ENCODE results near the gene PNMT. TPM values are rescaled to one million over a fixed set of nuclear protein-coding genes. Genes with fewer than 3 reads are reported as not detected.

Gene PNMT
- total RNA-seq, 4 donors from 2014 or later, result 0.53 to 1.6 (median 1.1) TPM

DNA sequence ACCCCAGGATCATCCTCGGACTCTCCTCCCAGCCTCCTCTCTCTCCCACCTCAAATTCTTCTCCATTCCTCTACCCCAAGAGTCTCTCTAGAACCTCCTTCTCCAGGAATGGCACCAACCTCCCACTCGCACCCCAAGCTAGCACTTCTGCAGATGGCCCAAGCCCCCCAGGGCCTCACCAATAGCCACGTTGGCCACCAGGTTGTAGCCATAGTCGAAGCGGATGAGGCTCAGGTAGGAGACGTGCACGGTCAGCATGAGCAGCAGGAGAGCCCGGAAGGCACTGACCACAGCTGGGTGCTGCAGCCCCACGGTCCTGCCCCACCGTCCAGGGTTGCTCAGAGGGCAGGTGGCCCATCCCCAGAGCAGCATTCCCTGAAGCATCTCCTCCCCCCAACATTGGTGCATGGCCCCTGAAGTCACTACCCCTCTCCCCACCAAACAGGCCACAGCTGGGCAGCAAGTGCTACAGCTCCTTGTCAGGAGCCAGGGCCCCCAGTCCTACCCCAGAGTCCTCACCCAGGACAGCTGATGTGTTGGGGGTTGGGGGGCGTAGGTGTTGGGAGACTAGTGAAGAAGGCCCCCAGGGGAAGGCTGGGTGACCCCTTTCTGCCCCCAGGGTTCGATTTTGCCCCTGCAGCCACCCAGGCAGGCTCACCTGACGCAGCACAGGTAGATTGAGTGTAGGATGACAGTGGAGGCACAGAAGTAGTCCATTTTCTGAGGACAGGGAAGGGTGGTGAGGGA is 5.3 kb downstream of the PNMT start:
- no peaks in the 10 kb centered on the region for H3K36me3 ChIP-seq
- H3K9me3 ChIP-seq, result no peaks in the 10 kb centered on the region
- H3K27ac ChIP-seq, result no peak overlapping the region
- H3K4me1 ChIP-seq, result peaks cover 42% of the 10 kb centered on the region
- peaks cover 19% of the 10 kb centered on the region for H3K27me3 ChIP-seq
- no peak overlapping the region for H3K4me3 ChIP-seq
- no peak for TF ChIP-seq EP300 (IDR thresholded peaks at IDR 0.05)
- no peak for TF ChIP-seq POLR2AphosphoS5 (IDR thresholded peaks at IDR 0.05)
- TF ChIP-seq POLR2A (IDR thresholded peaks at IDR 0.05), result no peak
- TF ChIP-seq, protein P1, sequence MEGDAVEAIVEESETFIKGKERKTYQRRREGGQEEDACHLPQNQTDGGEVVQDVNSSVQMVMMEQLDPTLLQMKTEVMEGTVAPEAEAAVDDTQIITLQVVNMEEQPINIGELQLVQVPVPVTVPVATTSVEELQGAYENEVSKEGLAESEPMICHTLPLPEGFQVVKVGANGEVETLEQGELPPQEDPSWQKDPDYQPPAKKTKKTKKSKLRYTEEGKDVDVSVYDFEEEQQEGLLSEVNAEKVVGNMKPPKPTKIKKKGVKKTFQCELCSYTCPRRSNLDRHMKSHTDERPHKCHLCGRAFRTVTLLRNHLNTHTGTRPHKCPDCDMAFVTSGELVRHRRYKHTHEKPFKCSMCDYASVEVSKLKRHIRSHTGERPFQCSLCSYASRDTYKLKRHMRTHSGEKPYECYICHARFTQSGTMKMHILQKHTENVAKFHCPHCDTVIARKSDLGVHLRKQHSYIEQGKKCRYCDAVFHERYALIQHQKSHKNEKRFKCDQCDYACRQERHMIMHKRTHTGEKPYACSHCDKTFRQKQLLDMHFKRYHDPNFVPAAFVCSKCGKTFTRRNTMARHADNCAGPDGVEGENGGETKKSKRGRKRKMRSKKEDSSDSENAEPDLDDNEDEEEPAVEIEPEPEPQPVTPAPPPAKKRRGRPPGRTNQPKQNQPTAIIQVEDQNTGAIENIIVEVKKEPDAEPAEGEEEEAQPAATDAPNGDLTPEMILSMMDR (IDR thresholded peaks at IDR 0.05), result no peak
- DNase-seq (ENCODE audit: low spot score in 2 of 2), result peak in 1 of 2 donors; percentile 55
- WGBS, result 79% methylated on average over 8 of the region's 13 CpGs

DNA sequence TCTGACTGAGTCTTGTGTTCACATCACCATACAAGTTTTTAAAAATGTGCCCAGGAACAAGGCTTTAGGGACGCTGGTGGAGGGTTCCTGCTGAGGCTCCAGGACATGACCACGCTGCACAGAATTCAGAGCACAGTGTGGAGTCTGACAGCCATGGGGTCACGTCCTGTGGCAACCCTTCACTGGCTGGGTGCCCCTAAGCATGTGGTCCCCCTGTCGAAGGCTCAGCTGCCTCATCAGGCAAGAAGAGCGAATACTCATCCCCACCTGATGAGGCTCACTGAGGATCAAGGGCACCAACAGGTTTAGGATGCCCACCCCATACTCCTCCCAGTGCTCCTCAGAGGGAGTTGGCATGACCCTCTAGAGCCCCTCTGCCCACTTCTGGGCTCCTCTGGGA is 5.9 kb downstream of the PNMT start:
- Histone ChIP-seq H3K36me3 (no peaks in the 10 kb centered on the region), H3K9me3 (no peaks in the 10 kb centered on the region), H3K4me3 (no peak overlapping the region), H3K27ac (peak overlapping the region; percentile 73), H3K27me3 (peaks cover 12% of the 10 kb centered on the region), H3K4me1 (peaks cover 39% of the 10 kb centered on the region)
- WGBS, result 69% methylated on average over 5 of the region's 5 CpGs
- DNase-seq (ENCODE audit: low spot score in 2 of 2), result peak in 1 of 2 donors; percentile 50
- no peak for TF ChIP-seq POLR2A (IDR thresholded peaks at IDR 0.05)
- TF ChIP-seq EP300 (IDR thresholded peaks at IDR 0.05), result no peak

DNA sequence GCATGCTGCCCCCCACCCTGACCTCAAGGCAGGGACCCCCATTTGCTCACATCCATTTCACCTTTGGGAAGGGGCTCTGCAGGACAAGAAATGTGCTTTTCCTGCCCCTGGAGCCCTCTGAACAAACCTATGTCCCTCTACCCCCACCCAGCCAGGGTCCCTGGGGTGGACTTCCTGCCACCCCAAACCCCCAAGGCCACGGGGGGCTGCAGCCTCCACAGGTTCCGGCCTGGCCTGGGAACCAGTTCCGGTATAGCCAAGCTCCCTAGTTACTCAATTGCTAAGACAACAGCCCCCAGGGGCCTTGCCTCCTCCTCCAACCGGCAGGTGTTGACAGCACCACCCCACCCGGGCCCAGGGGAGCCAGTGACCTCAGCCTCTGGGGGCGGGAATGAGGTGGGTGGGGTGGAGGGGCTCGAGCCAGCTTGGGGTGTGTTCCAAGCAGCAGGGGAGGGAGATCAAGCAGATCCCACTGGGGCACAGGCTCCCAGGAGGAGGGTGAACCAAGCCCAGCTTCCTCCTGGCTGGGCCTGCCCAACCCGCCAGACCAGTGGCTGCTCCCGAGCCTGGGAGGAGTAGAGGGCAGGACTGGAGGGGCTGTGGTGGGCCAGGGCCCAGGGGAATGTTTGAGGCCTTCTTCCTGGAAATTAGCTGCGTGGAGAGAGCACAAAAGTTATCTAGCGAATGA is 6.6 kb downstream of the PNMT start:
- TF ChIP-seq POLR2A (IDR thresholded peaks at IDR 0.05), result no peak
- TF ChIP-seq, protein P1 (IDR thresholded peaks at IDR 0.05), result no peak
- no peak for TF ChIP-seq EP300 (IDR thresholded peaks at IDR 0.05)
- no peak for TF ChIP-seq POLR2AphosphoS5 (IDR thresholded peaks at IDR 0.05)
- peak in 1 of 2 donors; percentile 61 for DNase-seq (ENCODE audit: low spot score in 2 of 2)
- Histone ChIP-seq H3K9me3 (no peaks in the 10 kb centered on the region), H3K4me3 (no peak overlapping the region), H3K36me3 (peaks cover 4% of the 10 kb centered on the region), H3K4me1 (peaks cover 39% of the 10 kb centered on the region), H3K27me3 (peaks cover 5% of the 10 kb centered on the region), H3K27ac (peak overlapping the region; percentile 73)
- WGBS, result 32% methylated on average over 9 of the region's 11 CpGs

DNA sequence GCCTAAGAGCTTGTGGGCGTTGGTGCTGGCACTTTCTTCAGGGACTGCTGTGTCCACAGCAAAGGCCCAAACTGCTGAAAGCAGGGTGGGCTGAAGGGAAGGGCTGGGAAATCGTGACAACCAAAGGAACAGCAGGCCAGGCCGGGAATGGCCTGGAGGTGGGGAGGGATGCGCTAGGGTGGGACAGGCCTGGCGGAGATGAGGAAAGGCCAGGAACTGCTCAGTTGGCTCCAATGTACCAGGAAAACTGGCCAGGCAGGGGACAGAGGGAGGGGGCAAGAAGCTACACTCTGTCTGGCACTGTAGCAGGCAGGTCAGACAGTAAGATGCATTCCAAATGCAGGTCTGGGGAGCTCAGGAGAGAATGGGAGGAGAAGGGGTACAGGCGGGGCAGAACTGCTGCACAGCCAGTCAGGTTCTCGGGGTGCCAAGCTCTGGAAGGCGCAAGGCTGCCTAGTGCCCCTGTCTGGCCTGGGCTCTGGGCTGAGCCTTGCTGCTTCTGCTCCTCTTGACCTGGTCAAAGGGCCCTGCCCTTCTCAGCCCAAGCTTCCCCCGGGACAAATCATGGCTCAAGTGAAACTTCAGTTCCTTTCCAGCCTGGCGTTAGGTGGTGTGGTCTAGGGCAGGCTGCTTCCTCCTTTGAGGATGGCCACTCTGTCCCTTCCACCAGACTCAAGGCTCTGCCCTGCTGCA is 7.3 kb downstream of the PNMT start:
- WGBS, result 56% methylated on average over 9 of the region's 10 CpGs
- peak overlapping the region; percentile 73 for H3K27ac ChIP-seq
- peaks cover 39% of the 10 kb centered on the region for H3K4me1 ChIP-seq
- DNase-seq (ENCODE audit: low spot score in 2 of 2), result no peak
- TF ChIP-seq, protein P1 (IDR thresholded peaks at IDR 0.05), result no peak
- TF ChIP-seq POLR2A (IDR thresholded peaks at IDR 0.05) (no peak), POLR2AphosphoS5 (IDR thresholded peaks at IDR 0.05) (no peak), EP300 (IDR thresholded peaks at IDR 0.05) (no peak)
- no peak overlapping the region for H3K4me3 ChIP-seq
- peaks cover 4% of the 10 kb centered on the region for H3K36me3 ChIP-seq
- H3K27me3 ChIP-seq, result peaks cover 3% of the 10 kb centered on the region
- H3K9me3 ChIP-seq, result no peaks in the 10 kb centered on the region

DNA sequence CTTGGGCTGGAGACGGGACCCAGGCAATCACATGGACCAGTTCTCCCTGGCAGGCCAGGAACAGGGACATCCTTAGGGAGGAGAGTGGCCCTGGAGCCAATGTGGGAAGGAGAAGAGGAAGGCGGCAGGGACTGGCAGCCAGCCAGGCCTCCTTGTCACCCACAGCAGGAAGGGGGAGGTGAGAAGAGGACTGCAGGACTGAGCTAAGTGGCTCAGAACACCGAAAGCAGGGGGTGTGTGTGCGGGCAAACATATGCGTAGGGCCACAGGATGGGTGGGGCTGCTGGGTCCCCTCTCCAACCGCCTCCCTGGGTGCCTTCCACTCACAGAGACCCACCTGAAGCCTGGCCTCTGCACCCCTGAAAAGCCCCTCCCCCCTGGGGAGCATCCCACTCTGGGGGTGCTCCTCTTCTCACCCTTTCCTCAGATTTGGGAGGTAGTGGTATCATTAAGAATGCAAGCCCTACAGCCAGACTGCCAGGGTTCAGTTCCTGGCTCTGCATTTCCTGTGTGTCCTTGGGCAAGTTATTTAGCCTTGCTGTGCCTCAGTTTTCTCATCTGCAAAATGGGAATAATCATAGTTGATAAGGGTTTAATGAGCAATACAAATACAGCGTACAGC is 8.1 kb downstream of the PNMT start:
- WGBS, result 63% methylated on average over 7 of the region's 7 CpGs
- Histone ChIP-seq H3K9me3 (no peaks in the 10 kb centered on the region), H3K4me1 (peaks cover 35% of the 10 kb centered on the region), H3K27ac (peak overlapping the region; percentile 73), H3K4me3 (no peak overlapping the region), H3K27me3 (no peaks in the 10 kb centered on the region), H3K36me3 (peaks cover 7% of the 10 kb centered on the region)
- TF ChIP-seq POLR2AphosphoS5 (IDR thresholded peaks at IDR 0.05), result no peak
- TF ChIP-seq, protein P1 (IDR thresholded peaks at IDR 0.05), result no peak
- TF ChIP-seq POLR2A (IDR thresholded peaks at IDR 0.05), result no peak
- no peak for TF ChIP-seq EP300 (IDR thresholded peaks at IDR 0.05)
- DNase-seq (ENCODE audit: low spot score in 2 of 2), result peak in 1 of 2 donors; percentile 68
